ENCODE data around the gene TMEM256. TPM values are rescaled to one million over a fixed set of nuclear protein-coding genes. Genes with fewer than 3 reads are reported as not detected.
A peak's percentile ranks its signal among the peaks of the same experiment; 100 is the strongest.

The TMEM256 gene
- total and polyA plus RNA-seq, 2 donors from 2014 or later = 55.8 to 389 TPM

DNA sequence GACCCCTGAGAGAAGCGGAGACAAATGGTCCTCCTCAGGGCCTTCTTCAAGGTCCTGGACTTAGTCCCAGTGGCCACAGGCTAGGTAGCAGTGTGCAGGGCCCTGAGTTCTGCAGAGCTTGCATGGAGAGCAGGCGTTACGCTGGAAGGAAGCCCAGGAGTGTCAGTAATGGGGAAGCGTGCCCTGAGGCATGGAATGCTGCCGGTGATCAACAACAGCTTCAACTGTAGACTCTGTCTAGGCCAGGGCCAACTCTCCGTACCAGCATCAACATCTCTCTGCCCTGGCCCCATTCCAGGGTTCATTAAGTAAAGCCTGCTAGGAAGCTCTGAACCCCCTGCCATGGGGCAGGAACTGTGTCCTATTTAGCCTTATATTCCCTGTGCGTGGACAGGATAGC is 23.6 kb downstream of the TMEM256 start:
- H3K9me3 ChIP-seq (ENCODE audit: control insufficient read depth in 2 of 3, insufficient read depth in 1 of 3, low read length in 3 of 3) = no peaks in the 10 kb centered on the region
- no peaks in the 10 kb centered on the region for H3K36me3 ChIP-seq (ENCODE audit: control insufficient read depth in 2 of 3, insufficient read depth in 3 of 3, low read length in 3 of 3)
- H3K9ac ChIP-seq (ENCODE audit: low read length in 3 of 3) = peak overlapping the region in 2 of 3 donors; percentile 2 to 48
- peaks cover 5% of the 10 kb centered on the region for H3K27me3 ChIP-seq (ENCODE audit: control insufficient read depth, insufficient read depth, low read length)
- peak overlapping the region in 2 of 3 donors; percentile 71 to 75 for H3K4me3 ChIP-seq (ENCODE audit: low read length in 3 of 3)
- peaks cover 0 to 17% (median 10%) of the 10 kb centered on the region in 3 donors for H3K4me1 ChIP-seq (ENCODE audit: control insufficient read depth in 2 of 3, insufficient read depth in 2 of 3, low read depth in 1 of 3, low read length in 3 of 3)
- H3K27ac ChIP-seq (ENCODE audit: low read depth in 2 of 2, low read length in 2 of 2) = peak overlapping the region in 1 of 2 donors; percentile 49
- DNase-seq (peak in 1 of 5 donors; percentile 49), FAIRE-seq (no peak)
- TF ChIP-seq, protein P1, sequence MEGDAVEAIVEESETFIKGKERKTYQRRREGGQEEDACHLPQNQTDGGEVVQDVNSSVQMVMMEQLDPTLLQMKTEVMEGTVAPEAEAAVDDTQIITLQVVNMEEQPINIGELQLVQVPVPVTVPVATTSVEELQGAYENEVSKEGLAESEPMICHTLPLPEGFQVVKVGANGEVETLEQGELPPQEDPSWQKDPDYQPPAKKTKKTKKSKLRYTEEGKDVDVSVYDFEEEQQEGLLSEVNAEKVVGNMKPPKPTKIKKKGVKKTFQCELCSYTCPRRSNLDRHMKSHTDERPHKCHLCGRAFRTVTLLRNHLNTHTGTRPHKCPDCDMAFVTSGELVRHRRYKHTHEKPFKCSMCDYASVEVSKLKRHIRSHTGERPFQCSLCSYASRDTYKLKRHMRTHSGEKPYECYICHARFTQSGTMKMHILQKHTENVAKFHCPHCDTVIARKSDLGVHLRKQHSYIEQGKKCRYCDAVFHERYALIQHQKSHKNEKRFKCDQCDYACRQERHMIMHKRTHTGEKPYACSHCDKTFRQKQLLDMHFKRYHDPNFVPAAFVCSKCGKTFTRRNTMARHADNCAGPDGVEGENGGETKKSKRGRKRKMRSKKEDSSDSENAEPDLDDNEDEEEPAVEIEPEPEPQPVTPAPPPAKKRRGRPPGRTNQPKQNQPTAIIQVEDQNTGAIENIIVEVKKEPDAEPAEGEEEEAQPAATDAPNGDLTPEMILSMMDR (IDR thresholded peaks at IDR 0.05; ENCODE audit: borderline replicate concordance, extremely low read depth, insufficient read depth) = no peak
- intact Hi-C loops (cut with DNase I) = no loop called here

DNA sequence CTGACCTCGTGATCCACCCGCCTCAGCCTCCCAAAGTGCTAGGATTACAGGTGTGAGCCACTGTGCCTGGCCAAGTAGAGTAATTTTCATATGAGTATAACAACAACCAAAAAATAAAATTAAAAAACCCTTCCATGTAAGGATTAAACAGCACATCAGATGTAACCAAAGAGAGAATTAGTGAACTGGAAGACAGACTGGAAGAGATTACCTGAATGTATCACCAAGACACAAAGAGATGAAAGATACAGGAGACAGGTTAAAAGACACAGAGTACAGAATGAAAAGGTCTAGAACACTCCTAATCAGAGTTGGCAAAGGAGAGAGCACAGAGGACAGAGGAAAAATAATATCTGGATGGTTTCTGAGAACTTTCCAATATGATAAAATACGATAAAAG is 24.8 kb downstream of the TMEM256 start:
- Histone ChIP-seq H3K36me3 (ENCODE audit: control insufficient read depth in 2 of 3, insufficient read depth in 3 of 3, low read length in 3 of 3) (no peaks in the 10 kb centered on the region), H3K27me3 (ENCODE audit: control insufficient read depth, insufficient read depth, low read length) (peaks cover 5% of the 10 kb centered on the region), H3K4me1 (ENCODE audit: control insufficient read depth in 2 of 3, insufficient read depth in 2 of 3, low read depth in 1 of 3, low read length in 3 of 3) (peaks cover 0 to 17% (median 10%) of the 10 kb centered on the region in 3 donors), H3K9ac (ENCODE audit: low read length in 3 of 3) (no peak overlapping the region), H3K27ac (ENCODE audit: low read depth in 2 of 2, low read length in 2 of 2) (no peak overlapping the region), H3K4me3 (ENCODE audit: low read length in 3 of 3) (no peak overlapping the region), H3K9me3 (ENCODE audit: control insufficient read depth in 2 of 3, insufficient read depth in 1 of 3, low read length in 3 of 3) (no peaks in the 10 kb centered on the region)
- intact Hi-C loops (cut with DNase I) = no loop called here
- no peak for FAIRE-seq
- DNase-seq = no peak
- TF ChIP-seq, protein P1 (IDR thresholded peaks at IDR 0.05; ENCODE audit: borderline replicate concordance, extremely low read depth, insufficient read depth) = no peak

DNA sequence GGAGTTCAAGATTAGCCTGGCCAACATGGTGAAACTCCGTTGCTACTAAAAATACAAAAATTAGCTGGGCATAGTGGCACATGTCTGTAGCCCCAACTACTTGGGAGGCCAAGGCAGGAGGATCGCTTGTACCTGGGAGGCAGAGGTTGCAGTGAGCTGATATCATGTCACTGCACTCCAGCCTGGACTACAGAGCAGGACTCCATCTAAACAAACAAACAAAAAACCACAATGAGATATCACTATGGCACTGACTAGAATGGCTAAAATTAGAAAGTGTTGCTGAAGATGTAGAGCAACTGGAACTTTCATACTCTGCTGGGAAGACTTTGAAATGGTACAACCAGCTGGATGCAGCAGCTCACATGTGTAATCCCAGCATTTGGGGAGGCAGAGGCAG is 29.5 kb downstream of the TMEM256 start:
- H3K4me1 ChIP-seq (ENCODE audit: control insufficient read depth in 2 of 3, insufficient read depth in 2 of 3, low read depth in 1 of 3, low read length in 3 of 3) = no peaks in the 10 kb centered on the region
- intact Hi-C loops (cut with DNase I) = no loop called here
- FAIRE-seq = no peak

More for the DNA sequence above, 29.5 kb downstream of the TMEM256 start:
- Histone ChIP-seq H3K27me3 (ENCODE audit: control insufficient read depth, insufficient read depth, low read length) (no peaks in the 10 kb centered on the region), H3K27ac (ENCODE audit: low read depth in 2 of 2, low read length in 2 of 2) (no peak overlapping the region), H3K36me3 (ENCODE audit: control insufficient read depth in 2 of 3, insufficient read depth in 3 of 3, low read length in 3 of 3) (no peaks in the 10 kb centered on the region), H3K4me3 (ENCODE audit: low read length in 3 of 3) (no peak overlapping the region), H3K9me3 (ENCODE audit: control insufficient read depth in 2 of 3, insufficient read depth in 1 of 3, low read length in 3 of 3) (no peaks in the 10 kb centered on the region), H3K9ac (ENCODE audit: low read length in 3 of 3) (no peak overlapping the region)
- DNase-seq = no peak
- TF ChIP-seq, protein P1 (IDR thresholded peaks at IDR 0.05; ENCODE audit: borderline replicate concordance, extremely low read depth, insufficient read depth) = no peak

All from kidney (tissue), 14 donors.